K562 (cell line): ENCODE measurements around the gene SIX6. TPM values are rescaled to one million over a fixed set of nuclear protein-coding genes. Genes with fewer than 3 reads are reported as not detected.

ENCODE experiments used
- ATAC-seq: fragments of 200-7000 bp; cut with Tn5 transposase; 3 replicates; pipeline ENCODE4 v1.9.1; 2020; ENCODE audit warnings: moderate library complexity
- BruUV-seq: library from RNA; stranded (reverse); fragments of 400-500 nt; replicated peaks from 2 replicates; lab custom pipeline; 2021; lab: Mats Ljungman, UMichigan
- CTCF ChIA-PET: fragments of 300-600 bp; formaldehyde crosslinking; extraction: SDS; loops from one replicate; lab custom pipeline; 2021; ENCODE audit warnings: low intra/inter-chr PET ratio; lab: Yijun Ruan, JAX
- POLR2A ChIA-PET: fragments of 300-600, 350-650 bp; sonication (Branson Sonifier 250); formaldehyde crosslinking; extraction: SDS; loops from one replicate; lab custom pipeline; 2021; ENCODE audit warnings: antibody characterized with exemption, inconsistent platforms; lab: Yijun Ruan, JAX
- DNase-seq, 4 experiments: peaks; one replicate each; pipeline versions ENCODE4 v3.0.0 to v3.0.0-alpha.2; 2011 to 2018; ENCODE audit warnings: low spot score in 3 of 4, mixed read lengths in 3 of 4; ENCODE audit errors: extremely low read depth in 1 of 4
- FAIRE-seq: peaks from 2 replicates; lab custom pipeline; 2011; peaks lifted over from hg19 to GRCh38; lab: Jason Lieb, UNC
- H2AFZ ChIP-seq: 2 replicates; pipeline ENCODE4 v1.6.0; 2011; ENCODE audit warnings: low read depth, low read length, control low read depth, inconsistent platforms
- H3K27ac ChIP-seq: fragments of 200-600 bp; 3 replicates; pipeline ENCODE4 v1.8.0; 2011; ENCODE audit warnings: low read depth, mild to moderate bottlenecking, control low read depth, inconsistent platforms, low read length, moderate library complexity, mixed read lengths; ENCODE audit errors: extremely low read depth
- H3K27me3 ChIP-seq, 2 experiments: fragments of 300-600 bp in 1 of 2; 2 replicates in 1 of 2; 3 replicates in 1 of 2; pipeline versions ENCODE4 v1.6.0 to v1.8.0; 2011; ENCODE audit warnings: inconsistent platforms in 2 of 2, low read length in 2 of 2, mild to moderate bottlenecking in 1 of 2, mixed read lengths in 1 of 2, moderate library complexity in 1 of 2; ENCODE audit not compliant: control insufficient read depth in 2 of 2, insufficient read depth in 2 of 2
- H3K36me3 ChIP-seq: fragments of 300-600 bp; 3 replicates; pipeline ENCODE4 v1.8.0; 2011; ENCODE audit warnings: mild to moderate bottlenecking, low read length, inconsistent platforms; ENCODE audit not compliant: control insufficient read depth, insufficient read depth
- H3K4me1 ChIP-seq, 2 experiments: fragments of 200-600 bp in 1 of 2; replicated peaks in 1 of 2; 2 replicates in 1 of 2; 3 replicates in 1 of 2; pipeline versions ENCODE4 v1.5.1 to v1.8.0; 2011; ENCODE audit warnings: inconsistent platforms in 2 of 2, low read length in 2 of 2, mild to moderate bottlenecking in 1 of 2, mixed read lengths in 1 of 2, moderate library complexity in 1 of 2; ENCODE audit not compliant: control insufficient read depth in 2 of 2, insufficient read depth in 2 of 2
- H3K4me2 ChIP-seq: 2 replicates; pipeline ENCODE4 v1.6.1; 2011; ENCODE audit warnings: low read length, control low read depth, inconsistent platforms, mixed read lengths; ENCODE audit not compliant: insufficient read depth
- H3K4me3 ChIP-seq: fragments of 200-600 bp; sonication (generic), shearing (Covaris generic); 2 replicates; pipeline ENCODE4 v1.5.1; 2016; ENCODE audit warnings: control low read depth, inconsistent platforms
- H3K79me2 ChIP-seq: fragments of 200-600 bp; 3 replicates; pipeline ENCODE4 v1.8.0; 2011; ENCODE audit warnings: low read length, inconsistent platforms; ENCODE audit not compliant: control insufficient read depth, insufficient read depth
- H3K9ac ChIP-seq, 2 experiments: 2 replicates each; pipeline versions ENCODE4 v1.6.0 to v1.6.1; 2011; ENCODE audit warnings: low read depth in 2 of 2, low read length in 2 of 2, control low read depth in 1 of 2, inconsistent platforms in 1 of 2, mild to moderate bottlenecking in 1 of 2, mixed read lengths in 1 of 2; ENCODE audit not compliant: insufficient read depth in 1 of 2
- H3K9me1 ChIP-seq: one replicate; pipeline ENCODE4 v1.6.0; 2011; ENCODE audit warnings: inconsistent platforms, mild to moderate bottlenecking, low read length, moderate library complexity; ENCODE audit not compliant: control insufficient read depth, insufficient read depth
- H3K9me3 ChIP-seq: replicated peaks from 2 replicates; pipeline ENCODE4 v1.5.1; 2011; ENCODE audit warnings: low read depth, low read length, inconsistent platforms; ENCODE audit not compliant: control insufficient read depth, insufficient read depth
- H4K20me1 ChIP-seq: replicated peaks from 2 replicates; pipeline ENCODE4 v1.6.1; 2011; ENCODE audit warnings: low read length, inconsistent platforms, mixed read lengths; ENCODE audit not compliant: control insufficient read depth, insufficient read depth
- MEIS2 ChIP-seq: fragments of 450-650 bp; IDR thresholded peaks from 2 replicates; pipeline ENCODE4 v1.6.1; 2014; ENCODE audit warnings: mild to moderate bottlenecking; ENCODE audit not compliant: partially characterized antibody
- ZNF324 ChIP-seq: fragments of 250-450 bp; sonication (Bioruptor Pico); IDR thresholded peaks from 2 replicates; pipeline ENCODE4 v1.4.0; 2020; ENCODE audit warnings: mild to moderate bottlenecking
- WGBS: fragments of 100-300 bp; shearing (Covaris generic); methylation state at CpG from one replicate; pipeline ENCODE4 v1.1.6; 2016; ENCODE audit warnings: low coverage, mixed read lengths; ENCODE audit not compliant: insufficient coverage; ENCODE audit errors: missing lambda C conversion rate; 5-methylcytosine and 5-hydroxymethylcytosine counted together
- in situ Hi-C: fragments of 300-500 bp; cut with MboI; formaldehyde crosslinking; loops from 4 replicates; pipeline ENCODE4 v1.15.0; 2018; ENCODE audit warnings: inconsistent platforms, mixed read lengths
- intact Hi-C: fragments of 100-400 bp; cut with micrococcal nuclease; formaldehyde crosslinking; loops from 2 replicates; pipeline ENCODE4 v1.14.2; 2022
- polyA plus RNA-seq, 8 experiments: library from polyadenylated mRNA; depleted of rRNA in 4 of 8; stranded (reverse) in 5 of 8; unstranded in 3 of 8; fragments of >200 nt; fragmentation: Nextera tagmentation in 2 of 8; fragmentation: Illumina TruSeq in 1 of 8; extraction: Ambion mirVana in 2 of 8; extraction: Trizol in 1 of 8; gene quantifications; 2 replicates each; pipeline versions ENCODE4 v1.2.1 to v1.2.3, GENCODE V29; 2011 to 2014; ENCODE audit warnings: inconsistent platforms in 1 of 8, missing spikeins in 1 of 8
- total RNA-seq, 7 experiments: library from RNA; depleted of rRNA in 6 of 7; stranded (reverse); fragments of >200 nt in 6 of 7; fragmentation: Illumina TruSeq in 2 of 7; extraction: Trizol in 2 of 7; gene quantifications; 2 replicates each; pipeline versions ENCODE4 v1.2.1 to v1.2.3, GENCODE V29; 2011 to 2021; ENCODE audit warnings: low replicate concordance in 1 of 7
- TF ChIP-seq, protein P1 (sequence below), 2 experiments: IDR thresholded peaks in 1 of 2; conservative IDR thresholded peaks in 1 of 2; 2 replicates each; pipeline ENCODE4 v1.6.1; 2016; ENCODE audit warnings: low read depth in 2 of 2, mild to moderate bottlenecking in 1 of 2, missing compliant biosample characterization in 1 of 2, missing genetic modification characterization in 1 of 2, moderate library complexity in 1 of 2

Gene SIX6
- total and polyA plus RNA-seq, 9 of the 15 experiments (the other 6 are each of a cell fraction or from before 2014, with no cell fraction given), result not detected

DNA sequence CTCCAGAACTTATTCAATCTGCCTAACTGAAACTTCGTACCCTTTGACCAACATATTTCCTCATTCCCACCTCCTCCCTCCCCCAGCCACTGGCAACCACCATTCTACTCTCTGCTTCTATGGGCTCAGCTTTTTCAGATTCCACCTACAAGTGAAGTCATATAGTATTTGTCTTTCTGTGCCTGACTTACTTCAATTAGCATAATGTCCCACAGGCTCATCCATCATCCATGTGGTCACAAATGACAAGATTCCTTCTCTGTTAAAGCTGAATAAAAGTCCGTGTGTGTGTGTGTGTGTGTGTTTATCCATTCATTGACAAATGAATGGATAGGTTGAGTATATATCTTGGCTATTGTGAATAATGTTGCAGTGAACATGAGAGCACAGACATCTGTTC is 21.7 kb upstream of the SIX6 start:
- in situ Hi-C loops, result no loop called here
- BruUV-seq, result no TSS peak
- 30% methylated on average over 2 of the region's 2 CpGs for WGBS
- Histone ChIP-seq H3K4me3 (no peak overlapping the region), H3K9ac (no peak overlapping the region), H3K9me3 (peaks cover 1% of the 10 kb centered on the region; the same call in 1 of the 2 replicates), H3K9me1 (no peaks in the 10 kb centered on the region), H3K27me3 (no peaks in the 10 kb centered on the region), H3K4me1 (peaks cover 0 to 7% of the 10 kb centered on the region in 2 experiments; a peak in 3 of 5 replicates), H3K27ac (no peak overlapping the region), H3K79me2 (no peaks in the 10 kb centered on the region), H4K20me1 (no peaks in the 10 kb centered on the region), H3K4me2 (no peak overlapping the region), H2AFZ (no peak overlapping the region), H3K36me3 (no peaks in the 10 kb centered on the region)
- intact Hi-C loops, result loop anchor here (2.0 to 10.0 kb wide), 4 partner anchors 136 to 290 kb away; no protein-coding TSS in a partner anchor
- POLR2A ChIA-PET, result no interaction called here
- CTCF ChIA-PET, result no interaction called here
- no peak for TF ChIP-seq ZNF324 (CRISPR knock-in tag)
- peak; percentile 59 for TF ChIP-seq MEIS2
- TF ChIP-seq, protein P1, sequence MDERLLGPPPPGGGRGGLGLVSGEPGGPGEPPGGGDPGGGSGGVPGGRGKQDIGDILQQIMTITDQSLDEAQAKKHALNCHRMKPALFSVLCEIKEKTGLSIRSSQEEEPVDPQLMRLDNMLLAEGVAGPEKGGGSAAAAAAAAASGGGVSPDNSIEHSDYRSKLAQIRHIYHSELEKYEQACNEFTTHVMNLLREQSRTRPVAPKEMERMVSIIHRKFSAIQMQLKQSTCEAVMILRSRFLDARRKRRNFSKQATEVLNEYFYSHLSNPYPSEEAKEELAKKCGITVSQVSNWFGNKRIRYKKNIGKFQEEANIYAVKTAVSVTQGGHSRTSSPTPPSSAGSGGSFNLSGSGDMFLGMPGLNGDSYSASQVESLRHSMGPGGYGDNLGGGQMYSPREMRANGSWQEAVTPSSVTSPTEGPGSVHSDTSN (CRISPR knock-in tag; IDR thresholded peaks at IDR 0.05; ENCODE audit: low read depth), result no peak
- TF ChIP-seq, protein P1 (tag; conservative IDR thresholded peaks at IDR 0.05; ENCODE audit: low read depth), result peak; percentile 42; the same call in 1 of the 2 replicates
- FAIRE-seq (no peak), DNase-seq (no peak), ATAC-seq (no peak)
